ENCODE measurements around the gene SEMA7A.

Gene SEMA7A

DNA sequence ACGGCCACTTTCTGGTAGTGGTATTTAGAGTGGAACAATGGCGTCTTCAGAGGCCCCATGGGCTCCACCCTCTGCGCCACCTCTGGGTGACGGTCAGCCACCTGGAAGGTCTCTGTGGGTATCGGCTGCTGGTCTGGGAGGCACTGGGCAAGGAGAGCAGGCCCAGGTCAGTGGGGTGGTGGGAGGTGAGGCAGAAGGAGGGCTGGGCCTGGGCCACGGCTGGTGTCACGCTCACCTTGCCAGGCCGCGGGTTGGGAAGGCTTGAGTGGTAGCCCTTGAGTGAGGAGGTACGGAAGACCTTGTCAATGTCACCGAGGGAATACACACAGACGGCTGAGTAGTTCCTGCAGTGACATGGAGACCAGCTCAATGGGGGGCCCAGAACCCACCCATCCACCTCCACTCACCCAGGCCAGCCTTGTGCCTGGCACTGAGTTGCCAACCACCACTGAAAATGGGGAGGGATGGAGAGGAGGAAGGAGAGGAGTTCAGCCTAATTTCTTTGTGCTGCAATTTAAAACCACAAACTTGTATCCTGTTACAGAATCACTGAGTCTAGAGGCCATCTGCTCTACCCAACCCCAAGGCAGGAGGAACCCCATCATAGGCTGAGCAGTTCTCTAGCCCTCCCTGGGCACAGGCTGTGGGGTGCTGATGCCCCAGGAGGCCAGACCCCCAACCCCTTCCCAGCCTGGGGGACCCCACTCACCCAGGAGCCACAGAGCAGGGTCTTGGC, 19.0 kb downstream of the SEMA7A start:
- no peak for DNase-seq

DNA sequence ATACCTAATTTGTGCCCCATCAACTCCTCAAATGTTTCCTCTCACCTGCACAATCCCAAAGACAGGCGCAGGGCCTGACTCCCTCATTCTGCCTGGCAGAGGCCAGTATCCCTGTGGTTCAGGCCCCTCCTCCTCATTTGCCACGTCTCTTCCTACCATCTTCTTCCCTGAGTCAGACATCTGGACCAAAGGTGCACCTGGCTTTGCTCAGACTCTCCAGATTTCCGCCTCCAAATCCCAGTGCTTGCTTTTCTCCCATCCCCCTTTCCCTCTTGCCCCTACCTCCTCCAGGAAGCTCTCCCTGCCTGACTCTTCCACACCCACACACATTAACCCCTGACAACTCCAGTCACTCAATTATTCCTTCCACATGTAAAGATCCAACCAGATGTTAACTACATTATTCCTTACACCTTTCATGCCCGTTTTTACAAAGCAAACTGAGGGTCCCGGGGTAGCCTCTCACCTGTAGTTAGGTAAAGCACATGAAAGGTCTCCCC, 19.6 kb downstream of the SEMA7A start:
- DNase-seq: no peak

DNA sequence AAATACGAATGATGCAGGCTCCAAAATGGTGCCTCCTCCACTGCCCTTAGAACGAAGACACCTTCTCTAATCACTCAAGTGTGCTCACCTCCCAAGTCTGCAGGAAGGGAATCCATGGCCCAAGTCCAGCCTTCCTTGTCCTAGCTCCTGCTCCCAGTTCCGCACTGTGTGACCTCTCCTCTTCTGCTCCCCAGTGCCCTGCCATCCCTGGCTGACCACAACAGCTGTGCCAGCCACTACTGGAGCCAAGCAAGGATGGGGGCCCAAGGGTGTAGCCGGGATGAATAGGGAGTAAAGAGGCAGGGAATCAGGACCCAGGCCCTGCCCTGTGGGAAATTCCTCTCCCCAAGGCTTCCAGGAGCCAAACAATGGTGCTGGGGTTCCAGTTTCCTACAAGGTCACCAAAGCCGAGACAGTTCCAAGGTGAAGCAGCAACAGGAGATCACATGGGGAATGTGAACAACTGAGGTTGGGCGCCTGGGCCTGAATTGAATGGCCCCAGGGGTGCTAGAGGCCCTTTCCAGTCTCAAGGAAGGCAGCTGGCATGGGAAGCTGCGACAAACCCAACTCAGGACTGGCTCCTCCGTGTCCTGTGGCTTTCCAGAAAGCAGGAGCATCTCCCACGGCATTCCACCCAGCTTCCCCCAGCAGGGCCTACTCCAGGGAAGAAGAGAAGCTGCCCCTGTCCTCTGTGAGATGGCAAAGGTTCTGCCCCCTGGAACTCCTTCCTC, 20.2 kb downstream of the SEMA7A start:
- DNase-seq: no peak

DNA sequence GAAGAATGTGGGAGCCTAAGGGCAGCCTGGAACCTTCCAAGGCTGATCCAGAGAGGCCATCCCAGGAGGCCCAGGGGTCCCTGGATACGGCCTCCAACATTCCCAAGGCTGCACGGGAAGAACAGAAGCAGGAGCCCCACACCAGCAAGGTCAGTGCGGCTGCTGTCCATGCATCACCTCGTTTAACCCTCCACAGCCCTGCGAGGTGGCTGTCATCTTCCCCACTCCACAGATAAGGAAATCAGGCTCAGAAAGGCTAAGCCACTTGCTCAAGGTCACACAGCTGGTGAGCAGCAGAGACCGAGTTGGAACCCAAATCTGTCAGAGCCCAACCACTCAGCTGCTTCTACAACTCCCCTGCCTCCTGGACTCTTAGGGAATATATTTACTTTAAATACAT, 21.6 kb downstream of the SEMA7A start:
- no peak for DNase-seq

DNA sequence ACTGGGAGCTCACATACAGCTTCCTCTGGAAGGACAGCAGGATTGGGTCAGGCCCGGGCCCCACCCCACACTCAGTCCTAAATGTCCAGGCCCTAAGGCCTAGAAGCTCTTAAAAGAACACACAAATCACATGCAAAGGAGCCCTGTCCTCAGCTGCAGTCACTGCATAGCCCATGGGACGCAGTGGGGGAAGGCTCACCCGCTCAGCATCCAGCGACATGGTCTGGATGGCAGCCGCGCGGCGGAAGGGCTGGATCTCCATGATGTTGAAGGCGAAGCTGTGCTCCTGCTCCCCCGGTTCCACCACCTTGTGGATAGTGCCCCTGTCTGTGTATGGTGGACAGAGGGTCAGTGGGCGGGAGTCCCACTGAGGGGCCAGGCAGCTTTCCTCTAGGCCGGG, 22.1 kb downstream of the SEMA7A start:
- no peak for DNase-seq

DNA sequence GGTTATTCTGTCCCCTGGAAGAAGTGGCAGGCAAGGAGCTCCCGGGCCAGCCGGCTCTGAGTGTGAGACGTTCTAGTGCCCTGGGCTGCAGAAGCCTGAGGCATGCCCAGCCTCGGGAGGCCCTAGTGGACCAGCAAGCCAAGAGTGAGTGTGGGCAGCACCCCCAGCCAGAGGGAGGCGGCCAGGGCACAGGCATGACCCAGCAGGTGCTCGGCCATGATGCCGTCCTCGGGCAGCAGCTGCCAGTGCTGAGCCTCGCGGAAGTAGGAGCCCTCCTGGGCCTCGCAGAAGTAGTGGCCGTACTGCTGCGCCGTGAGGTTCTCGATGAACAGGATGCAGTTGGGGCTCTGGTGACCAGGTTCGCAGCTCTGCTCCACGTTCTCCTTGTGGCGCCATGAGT, 23.3 kb downstream of the SEMA7A start:
- no peak for DNase-seq

DNA sequence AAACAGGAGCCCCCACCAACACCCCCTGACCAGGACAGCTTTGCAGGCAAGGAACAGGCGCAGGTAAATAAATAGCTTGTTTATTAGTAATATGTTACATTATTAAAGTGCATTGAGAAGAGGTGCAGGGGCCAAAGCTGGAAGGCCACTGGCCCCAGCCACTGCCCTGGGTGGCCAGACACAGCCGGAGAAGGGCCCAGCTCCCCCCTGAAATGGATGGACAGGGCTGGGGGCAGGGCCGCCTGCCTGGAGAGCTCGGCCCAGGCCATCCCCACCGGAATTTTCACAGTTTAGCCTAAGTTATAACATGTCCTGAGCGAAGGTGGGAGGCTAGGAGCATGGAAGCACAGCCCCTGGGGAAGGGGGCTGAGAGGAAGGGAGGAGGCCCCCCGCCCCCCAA, 24.5 kb downstream of the SEMA7A start:
- no peak for DNase-seq

DNA sequence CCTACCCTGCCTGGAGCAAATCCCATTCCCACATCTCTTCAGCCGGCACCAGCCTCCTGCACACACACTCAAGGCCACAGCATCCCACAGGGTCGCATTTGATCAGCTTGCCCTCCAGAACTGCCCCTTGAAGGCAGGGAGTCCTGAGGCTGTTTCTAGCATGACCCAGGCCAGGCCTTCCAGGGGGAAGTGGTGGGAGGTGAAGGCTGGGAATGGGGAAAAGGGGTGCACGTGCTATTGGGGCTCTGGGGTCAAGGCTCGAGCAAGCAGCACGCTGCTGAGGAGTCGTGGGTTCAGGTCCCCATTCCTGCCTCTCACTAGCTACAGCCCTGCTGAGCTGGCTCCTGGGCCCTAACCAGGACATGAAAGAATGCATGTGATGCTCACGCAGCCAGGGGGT, 24.9 kb downstream of the SEMA7A start:
- DNase-seq: no peak

DNA sequence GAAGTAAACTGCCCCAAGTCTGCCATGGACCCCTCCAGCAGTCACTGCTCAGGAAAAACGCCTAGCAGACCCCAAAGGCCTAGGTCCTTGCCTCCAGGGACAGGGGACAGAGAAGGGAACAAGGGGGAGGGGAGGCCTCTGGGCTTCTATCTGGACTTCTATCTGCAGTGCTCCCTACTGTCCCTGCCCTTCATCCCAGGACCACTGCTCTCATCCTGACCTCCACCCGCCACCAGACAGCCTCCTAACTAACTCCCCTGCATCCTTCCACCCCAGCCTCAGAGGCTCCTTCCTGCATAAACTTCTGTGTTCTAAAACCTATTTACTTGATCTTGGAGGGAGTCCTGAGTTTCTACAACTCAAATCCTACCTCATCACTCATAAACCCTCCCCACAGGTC, 25.4 kb downstream of the SEMA7A start:
- no peak for DNase-seq

DNA sequence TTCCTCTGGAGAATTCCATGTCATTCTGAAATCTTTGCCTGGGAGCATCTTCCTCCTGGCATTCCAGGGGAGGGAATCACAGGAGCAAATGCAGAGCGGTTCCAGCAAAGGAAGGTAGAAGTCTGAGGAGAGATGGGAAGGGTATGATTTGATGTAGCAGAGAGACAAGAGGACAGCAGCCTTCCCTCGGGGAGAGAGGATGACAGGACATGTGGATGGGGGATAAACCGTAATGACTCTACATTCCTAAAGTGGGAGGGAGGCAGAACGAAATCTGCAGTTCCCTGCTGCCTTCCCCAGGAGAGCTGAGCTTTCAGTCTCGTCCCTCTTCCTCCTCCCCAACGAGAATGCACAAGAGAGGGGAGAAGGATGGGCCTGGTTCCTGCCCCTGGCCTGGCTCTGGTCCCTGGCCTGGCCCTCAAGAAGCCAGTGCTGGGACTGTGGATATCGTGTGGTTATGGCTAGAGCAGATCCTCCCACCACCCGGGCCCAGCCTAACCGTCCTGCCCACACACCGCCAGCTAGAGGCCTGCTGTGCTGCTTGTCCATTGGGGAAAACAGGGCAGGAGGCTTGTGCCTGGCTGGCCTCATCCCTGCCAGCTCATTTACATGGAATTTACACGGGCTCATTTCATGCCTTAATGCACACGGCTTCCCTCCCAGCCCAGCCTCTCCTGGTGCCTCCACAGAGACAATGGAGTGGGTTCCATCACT, 26.6 kb downstream of the SEMA7A start:
- no peak for DNase-seq

DNA sequence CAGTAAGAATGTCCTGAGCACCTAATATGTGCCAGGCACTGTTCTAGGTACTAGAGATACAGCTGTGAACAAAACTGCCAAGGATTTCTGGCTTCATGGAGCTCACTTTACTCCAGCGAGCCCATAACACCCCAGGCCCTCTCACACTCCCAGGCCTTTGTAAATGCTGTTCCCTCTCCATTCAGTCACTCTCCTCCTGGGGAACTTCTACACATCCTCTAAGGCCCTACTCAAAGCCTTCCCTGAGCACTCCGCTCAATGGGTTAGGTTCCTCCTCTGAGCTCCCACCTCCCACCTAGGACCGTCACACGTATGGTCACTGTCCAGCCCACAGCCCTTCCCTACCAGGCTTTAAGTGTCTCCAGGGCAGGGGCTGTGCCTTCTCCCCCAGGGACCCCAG, 27.2 kb downstream of the SEMA7A start:
- no peak for DNase-seq

DNA sequence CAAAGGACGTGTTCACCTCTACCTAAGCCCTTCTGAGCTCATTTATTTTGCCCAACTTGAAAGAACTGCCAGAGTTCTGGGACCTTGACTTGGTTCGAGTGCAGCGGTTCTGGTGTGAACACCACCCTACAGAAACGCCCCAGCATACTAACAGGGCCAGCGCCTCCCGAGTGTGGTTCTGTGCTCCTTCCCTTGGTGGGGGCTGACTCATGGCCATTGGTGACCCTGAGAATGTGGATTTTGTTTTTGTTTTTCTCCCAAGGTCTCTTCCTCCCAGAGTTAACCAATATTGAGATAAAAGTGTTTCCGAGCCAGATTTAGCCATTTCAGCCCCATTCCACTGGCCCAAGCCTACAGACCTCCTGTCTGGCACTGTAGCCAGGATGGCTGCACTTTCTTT, 27.9 kb downstream of the SEMA7A start:
- DNase-seq: no peak

DNA sequence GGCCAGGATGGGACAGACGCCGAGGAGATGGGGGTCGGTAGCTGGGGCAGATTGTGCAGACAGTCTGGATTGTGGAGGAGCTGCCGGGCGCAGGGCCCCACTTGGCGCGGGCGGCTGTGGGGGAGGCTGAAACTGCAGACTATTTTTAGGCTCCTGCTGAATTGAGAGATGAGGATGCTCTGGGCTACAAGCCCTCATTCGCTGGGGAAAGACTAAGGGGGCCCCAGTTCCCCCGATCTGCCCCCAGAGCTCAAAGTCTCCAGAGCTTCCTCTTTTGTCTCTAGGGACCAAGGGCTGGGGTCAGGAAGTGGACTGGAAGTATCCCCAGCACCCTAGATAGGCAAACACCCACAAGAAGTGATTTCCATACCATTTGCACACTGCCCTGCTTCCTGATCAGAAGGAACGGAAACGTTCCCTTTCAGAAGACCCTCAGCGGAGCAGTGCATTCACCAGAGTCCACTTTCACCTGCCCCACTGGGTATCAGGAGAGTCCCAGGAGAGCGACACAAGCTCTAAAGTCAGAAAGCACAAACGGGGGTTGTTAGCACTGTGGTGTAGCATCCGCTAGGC, 29.7 kb downstream of the SEMA7A start:
- DNase-seq: no peak

DNA sequence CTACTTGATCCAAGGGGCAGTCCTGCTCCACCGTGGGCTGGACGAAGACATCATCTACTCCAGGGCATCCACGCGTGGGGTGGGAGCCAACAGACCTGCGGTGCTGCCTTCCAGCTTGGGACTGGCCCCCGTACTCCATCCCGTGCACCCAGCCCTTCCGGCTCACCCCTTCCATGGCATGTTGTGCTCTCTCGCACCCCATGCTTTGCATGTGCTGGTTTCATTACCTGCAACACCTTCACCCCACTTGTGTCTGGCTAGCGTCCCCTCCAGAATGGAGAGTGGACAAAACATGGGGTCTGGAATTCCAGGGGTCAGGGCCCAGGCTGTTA, 30.2 kb downstream of the SEMA7A start:
- no peak for DNase-seq

DNA sequence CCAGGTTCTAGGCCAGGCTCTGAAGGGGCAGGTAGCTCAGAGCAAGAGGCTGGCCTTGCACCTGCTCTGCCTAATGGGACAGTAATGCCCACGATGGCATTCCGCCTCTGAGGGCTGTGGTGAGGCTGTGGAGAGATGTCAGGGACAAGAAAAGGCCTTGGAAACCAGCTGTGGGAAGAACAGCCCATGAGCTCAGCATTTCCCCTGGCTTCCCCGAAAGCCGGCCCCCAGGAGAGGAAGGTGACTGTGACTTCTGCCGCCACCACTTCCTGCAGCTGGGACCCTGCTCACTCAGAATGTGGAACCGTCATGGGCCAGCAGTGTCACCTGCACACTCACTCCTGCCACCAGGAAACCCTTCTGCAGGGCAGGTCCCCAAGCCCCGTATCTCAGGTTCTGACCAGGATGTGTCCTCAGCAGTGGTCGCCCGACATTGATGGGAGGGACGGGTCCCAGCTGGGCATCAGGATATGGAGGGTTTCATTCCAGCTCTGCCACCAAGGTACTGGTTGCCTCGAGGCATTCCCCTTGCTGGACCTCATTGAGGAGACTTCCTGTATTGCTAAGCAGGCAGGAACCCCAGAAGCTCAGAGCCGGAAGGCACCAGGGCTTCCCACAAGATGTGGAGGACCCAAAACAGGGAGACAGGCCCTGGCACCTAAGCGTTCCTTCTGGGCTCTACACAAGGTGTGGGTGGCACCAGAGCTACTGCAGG, 30.7 kb downstream of the SEMA7A start:
- DNase-seq: no peak

DNA sequence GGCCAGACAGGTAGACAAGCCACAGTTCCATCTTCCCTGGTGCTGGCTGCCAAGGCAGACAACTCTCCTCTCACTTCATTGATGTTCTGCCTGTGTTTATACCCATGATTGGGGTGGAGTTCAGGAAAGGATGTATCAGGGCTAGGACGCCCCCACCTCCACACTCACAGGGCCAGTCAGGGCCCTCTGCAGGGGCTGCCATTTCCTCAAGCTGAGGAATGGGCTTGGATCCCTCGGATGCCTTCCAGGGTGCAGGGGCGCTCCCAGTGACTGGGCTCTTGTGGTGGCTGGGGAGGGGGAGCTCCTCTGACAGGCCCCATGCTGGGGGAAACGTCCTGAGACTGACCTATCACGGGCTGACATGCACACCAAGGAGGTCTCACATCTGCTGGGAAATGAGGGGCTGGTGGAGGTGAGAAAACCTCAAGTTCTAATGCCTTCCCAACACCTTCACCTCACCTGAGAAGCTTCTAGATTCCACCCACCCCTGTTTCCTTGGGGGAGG, 31.4 kb downstream of the SEMA7A start:
- DNase-seq: no peak

DNA sequence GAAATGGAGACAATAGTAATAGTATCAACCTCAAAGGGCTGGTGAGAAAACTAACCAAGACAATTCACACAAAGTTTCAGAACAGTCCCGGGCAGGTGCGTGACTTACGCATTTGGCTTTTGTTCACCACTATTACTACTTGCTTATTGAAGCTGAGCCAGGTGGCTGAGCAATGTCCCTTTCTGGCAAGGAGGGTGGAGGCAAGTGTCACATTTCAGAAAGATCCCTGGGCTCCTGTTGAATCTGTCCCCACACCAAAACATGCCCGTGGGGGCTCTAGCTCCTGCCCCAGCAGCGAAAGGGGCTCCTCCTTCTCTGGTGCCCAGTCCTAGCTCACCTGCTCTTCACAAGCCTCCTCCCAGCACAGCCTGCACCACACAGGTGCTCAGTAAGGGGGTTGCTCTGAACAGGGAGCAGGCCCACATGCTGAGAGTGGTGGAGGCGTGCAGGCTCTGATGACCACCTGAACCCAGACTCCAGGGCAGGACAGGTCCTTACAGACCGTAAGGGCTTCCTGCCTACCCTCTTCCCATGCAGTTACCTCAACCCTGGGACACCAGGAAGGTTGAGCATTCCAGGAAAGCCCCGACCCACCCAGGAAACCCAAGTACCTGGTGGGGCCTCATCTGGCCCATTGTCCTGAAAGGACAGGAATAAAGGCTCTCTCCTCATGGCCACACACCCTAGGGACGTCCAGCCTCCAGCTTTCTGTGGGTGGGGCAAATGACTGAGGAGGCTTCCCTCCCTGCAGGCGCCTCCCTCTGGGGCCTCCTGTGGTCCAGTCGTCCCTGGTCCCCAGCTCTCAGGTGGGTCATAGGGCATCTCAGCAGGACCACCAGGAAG, 32.6 kb downstream of the SEMA7A start:
- no peak for DNase-seq

DNA sequence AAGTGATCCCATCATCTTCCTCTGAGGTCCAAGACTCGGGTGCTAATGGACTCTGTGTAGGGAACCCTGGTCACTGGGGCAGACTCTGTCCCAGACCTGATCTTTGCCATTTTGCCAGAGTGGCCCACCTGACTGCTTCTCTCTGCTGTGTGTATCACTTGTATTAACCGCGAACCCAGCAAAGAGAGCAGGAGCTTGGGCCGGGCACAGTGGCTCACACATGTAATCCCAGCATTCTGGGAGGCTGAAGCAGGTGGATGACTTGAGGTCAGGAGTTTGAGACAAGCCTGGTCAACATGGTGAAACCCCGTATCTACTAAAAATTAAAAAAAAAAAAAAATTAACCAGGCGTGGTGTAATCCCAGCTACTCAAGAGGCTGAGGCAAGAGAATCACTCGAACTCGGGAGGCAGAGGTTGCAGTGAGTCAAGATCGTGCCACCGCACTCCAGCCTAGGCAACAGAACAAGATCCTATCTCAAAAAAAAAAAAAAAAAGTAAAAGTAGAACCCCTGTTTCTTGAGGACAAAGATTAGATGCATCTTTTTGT, 33.4 kb downstream of the SEMA7A start:
- no peak for DNase-seq

DNA sequence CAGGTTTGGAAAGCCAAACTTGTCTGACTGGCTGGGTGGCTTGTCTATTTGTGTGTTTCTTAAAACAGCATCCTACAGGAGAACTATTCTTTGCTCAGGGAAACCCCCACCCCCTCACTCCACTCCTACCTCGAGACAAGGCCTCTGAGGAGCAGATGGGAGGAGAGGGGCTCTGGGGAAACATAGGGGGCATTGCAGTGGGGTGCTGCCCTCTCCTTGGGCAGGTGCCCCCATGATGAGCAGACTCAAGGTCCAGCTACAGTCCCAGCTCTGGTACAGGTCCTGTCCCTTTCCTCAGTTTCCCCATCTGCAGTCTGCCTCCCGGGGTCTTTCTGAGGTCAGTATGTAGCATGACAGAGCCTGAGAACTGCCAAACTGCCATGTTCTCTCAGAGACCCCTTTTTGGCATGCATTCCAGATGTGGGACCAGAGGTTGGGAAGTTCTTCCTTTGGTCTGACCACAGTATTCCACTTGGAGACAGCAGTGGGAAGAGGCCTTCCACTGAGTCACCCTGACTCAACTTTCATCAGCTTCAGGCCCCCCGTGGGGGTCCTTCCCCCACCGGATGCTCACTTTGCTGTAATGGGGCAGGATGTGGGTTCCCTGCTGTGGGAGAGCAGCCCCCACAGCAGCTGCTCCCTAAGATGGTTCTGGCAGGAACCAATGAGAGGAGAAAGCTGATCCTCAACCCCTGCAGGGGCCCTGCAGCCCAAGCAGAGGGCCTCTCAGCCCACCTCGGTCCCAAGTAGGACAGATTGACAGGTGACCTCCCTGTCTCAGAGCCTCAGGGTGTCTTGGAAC, 34.0 kb downstream of the SEMA7A start:
- no peak for DNase-seq

DNA sequence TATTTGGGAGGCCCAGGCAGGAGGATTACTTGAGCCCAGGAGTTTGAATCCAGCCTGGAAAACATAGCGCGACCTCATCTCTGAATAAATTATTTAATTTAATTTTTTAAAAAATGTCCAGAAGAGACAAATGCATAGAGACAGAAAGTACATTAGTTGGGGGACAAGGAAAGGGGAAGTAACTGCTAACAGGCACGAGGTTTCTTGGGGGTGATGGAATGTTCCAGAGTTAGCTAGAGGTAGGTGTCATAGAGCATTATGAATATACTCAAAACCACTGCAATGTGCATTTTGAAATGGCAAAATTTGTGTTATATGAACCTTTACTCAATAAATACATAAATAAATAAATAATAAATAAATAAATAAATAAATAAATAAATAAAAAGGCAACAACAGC, 34.7 kb downstream of the SEMA7A start:
- DNase-seq: no peak

DNA sequence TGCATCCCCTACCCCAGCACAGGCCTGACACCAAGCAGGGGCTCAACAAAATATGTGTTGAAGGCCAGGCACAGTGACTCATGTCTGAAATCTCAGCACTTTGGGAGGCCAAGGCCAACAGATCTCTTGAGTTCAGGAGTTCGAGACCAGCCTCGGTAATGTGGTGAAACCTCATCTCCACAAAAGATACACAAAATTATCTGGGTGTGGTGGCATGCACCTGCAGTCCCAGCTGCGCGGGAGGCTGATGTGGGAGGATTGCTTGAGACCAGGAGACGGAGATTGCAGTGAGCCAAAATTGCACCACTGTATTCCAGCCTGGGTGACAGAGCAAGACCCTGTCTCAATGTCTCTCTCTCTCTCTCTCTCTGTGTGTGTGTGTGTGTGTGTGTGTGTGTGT, 35.6 kb downstream of the SEMA7A start:
- DNase-seq: no peak

Measured in NCI-H510A (cell line).